GM10847 (cell line): ENCODE measurements around the gene HEPACAM2.

Experiments
- POLR2A ChIP-seq: IDR thresholded peaks from 2 replicates; pipeline ENCODE4 v1.6.1; 2011; ENCODE audit not compliant: insufficient read length; ENCODE audit errors: extremely low read depth

The HEPACAM2 gene

GRCh38 chr7:93146036-93146435 is 80.2 kb downstream of the HEPACAM2 start:
- TF ChIP-seq POLR2A = no peak

GRCh38 chr7:93145354-93145753 is 80.9 kb downstream of the HEPACAM2 start:
- TF ChIP-seq POLR2A = no peak

GRCh38 chr7:93142127-93142526 is 84.1 kb downstream of the HEPACAM2 start:
- TF ChIP-seq POLR2A = no peak

- no peak for TF ChIP-seq POLR2A
These were observed 85.6 kb downstream of the HEPACAM2 start for GRCh38 chr7:93140582-93141191.

GRCh38 chr7:93138576-93138975 is 87.7 kb downstream of the HEPACAM2 start:
- no peak for TF ChIP-seq POLR2A
